Activated T-cell treated with anti-CD3 and anti-CD28 coated beads for 24 hours (primary cell): ENCODE results near the gene IFIT3.
"Not testable (repeated sequence)": the region's sequence is repeated elsewhere in the genome, so short reads cannot be mapped to it uniquely, and the experiment has no call there.

Source experiments
- DNase-seq: peaks from one replicate; pipeline ENCODE4 v3.0.0-alpha.2; 2020; ENCODE audit warnings: low read depth

Gene IFIT3

DNA sequence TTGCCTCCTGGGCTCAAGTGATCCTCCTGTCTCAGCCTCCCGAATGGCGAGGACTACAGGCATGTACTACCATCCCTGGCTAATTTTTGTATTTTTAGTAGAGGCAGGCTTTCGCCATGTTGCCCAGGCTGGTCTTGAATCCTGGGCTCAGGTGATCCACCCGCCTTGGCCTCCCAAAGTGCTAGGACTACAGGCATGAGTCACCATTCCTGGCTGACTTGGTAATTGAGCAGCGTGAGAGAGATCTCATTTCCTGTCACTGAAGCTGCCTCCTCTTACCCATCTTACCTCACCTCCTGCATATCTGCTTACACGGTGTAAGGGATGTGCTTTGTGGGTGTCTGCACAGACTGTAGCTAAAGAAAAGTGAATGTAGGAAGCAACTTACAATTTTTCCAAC, 9.7 kb downstream of the IFIT3 start:
- DNase-seq: no peak

DNA sequence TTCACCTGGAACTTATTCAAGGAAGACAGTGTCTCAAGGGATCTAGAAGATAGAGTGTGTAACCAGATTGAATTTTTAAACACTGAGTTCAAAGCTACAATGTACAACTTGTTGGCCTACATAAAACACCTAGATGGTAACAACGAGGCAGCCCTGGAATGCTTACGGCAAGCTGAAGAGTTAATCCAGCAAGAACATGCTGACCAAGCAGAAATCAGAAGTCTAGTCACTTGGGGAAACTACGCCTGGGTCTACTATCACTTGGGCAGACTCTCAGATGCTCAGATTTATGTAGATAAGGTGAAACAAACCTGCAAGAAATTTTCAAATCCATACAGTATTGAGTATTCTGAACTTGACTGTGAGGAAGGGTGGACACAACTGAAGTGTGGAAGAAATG, 10.9 kb downstream of the IFIT3 start:
- no peak for DNase-seq

DNA sequence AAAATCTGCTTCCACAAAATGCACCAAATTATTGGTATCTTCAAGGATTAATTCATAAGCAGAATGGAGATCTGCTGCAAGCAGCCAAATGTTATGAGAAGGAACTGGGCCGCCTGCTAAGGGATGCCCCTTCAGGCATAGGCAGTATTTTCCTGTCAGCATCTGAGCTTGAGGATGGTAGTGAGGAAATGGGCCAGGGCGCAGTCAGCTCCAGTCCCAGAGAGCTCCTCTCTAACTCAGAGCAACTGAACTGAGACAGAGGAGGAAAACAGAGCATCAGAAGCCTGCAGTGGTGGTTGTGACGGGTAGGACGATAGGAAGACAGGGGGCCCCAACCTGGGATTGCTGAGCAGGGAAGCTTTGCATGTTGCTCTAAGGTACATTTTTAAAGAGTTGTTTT, 12.1 kb downstream of the IFIT3 start:
- no peak for DNase-seq

DNA sequence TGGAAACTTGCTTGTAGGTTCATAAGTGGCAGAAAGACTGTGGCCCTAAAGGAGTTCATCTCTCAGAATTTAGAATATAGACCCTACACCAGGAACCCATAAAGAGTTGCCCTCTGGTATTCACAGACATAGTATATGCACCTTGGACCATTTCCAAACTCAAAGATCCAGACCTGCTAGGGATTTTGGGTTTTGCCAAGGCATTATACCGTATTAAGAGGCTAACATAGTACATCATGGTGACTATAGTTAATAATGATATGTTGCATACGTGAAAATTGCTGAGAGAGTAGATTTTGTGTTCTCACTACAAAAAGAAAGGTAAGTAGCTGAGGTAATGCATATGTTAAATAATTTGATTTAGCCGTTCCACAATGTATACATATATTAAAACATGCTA, 13.9 kb downstream of the IFIT3 start:
- DNase-seq: no peak

DNA sequence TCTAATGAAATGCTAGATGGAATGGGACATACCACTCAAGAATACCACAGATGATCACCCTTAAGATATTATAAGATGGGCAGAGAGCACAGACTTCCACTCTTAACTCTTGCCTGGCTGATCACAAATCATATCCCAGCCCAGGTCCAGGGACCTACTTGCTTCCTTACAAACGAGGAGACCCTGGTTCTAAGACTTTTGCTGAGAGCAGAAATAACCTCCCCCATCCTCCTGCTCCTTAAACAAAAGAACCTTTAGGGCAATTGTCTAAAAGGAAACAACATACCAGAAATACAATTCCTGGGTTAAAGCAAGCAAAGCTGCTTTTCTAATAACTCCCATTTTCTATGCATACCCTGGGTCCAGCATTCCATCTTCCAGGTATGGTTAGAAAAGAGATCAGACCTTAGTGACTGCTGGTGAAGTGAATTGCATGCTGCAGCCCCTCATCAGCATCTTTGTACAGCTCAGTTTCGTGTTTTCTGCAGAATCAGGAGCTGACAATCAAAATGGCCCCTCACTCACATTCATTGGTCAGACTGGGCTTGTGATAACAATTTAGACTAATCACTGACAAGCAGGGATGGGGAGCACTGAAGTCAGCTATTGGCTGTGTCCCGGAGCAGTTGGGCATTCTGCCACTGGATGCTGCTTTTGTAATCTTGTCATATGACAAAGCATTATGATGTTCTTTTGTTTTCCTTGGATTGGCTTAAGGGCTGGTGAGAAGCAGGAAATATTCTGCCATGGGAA, 14.6 kb downstream of the IFIT3 start:
- no peak for DNase-seq

DNA sequence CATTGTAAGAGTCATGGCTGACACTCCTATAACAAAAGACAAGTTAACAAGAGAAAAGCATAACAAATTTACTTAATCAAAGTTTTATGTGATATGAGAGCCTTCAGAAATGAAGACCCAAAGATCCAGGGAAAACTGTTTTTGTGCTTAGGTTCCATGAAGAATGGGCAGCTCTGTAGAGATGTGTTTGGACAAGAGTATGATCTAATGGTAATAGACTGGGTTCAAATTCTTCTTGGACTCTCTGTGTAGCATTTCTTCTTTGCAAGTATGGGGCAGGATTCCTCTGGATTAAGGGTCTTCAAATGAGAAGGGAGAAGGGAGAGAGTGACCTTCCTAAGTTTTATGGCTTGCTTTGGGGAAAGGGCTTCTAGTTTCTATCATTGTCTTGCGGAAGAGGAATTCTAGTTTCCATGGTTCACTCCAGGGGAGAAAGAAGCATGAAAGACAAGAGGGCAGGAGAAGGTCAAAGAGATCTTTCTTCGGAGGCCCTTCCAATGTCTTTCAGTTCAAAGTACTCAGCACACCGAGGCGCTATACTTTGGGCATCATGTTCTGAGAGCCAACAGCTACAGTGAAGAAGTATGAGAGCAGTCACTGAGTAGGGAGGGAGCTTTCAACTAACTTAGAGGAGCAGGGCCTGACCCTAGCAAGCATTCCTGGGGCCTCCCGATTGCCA, 15.4 kb downstream of the IFIT3 start:
- DNase-seq: no peak

DNA sequence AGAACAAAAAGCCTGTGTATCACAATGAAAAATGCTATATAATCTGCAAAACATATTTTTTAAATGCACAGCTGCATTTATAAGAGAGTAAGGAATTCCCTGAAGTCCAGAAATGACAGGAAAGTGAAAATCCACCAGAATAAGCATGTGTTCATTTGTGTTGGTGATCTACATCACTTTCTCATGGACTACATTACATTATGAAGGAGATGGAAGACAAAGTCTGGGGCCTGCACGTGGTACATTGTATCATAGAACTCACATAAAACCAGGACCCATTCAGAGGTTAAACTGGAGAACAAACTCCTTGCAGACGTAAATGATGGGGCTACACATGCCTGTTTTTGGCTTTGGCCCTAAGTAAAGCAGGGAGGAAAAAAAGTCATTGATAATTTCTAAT, 16.4 kb downstream of the IFIT3 start:
- no peak for DNase-seq

DNA sequence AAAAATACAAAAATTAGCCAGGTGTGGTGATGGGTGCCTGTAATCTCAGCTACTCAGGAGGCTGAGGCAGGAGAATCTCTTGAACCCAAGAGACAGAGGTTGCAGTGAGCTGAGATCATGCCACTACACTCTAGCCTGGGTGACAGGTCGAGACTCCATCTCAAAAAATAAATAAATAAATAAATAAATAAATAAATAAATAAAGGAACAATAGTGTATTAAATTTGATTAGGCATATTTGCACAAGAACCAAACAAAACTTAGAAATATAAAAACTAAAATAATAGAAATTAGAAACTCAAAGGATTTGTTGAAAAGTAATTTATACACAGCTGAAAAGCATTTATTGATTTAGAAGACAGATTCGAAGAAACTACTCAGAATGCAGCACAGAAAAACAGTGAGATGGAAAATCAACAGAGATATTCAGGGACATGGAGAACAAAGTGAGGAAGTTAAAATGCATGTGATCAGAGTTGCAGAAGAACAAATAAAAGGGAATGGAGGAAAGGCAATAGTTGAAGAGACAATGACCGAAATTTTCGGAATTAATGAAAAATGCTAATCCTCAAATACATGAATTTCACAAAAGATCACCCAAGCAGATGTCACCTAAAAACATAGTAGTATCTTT, 17.7 kb downstream of the IFIT3 start:
- DNase-seq: no peak

DNA sequence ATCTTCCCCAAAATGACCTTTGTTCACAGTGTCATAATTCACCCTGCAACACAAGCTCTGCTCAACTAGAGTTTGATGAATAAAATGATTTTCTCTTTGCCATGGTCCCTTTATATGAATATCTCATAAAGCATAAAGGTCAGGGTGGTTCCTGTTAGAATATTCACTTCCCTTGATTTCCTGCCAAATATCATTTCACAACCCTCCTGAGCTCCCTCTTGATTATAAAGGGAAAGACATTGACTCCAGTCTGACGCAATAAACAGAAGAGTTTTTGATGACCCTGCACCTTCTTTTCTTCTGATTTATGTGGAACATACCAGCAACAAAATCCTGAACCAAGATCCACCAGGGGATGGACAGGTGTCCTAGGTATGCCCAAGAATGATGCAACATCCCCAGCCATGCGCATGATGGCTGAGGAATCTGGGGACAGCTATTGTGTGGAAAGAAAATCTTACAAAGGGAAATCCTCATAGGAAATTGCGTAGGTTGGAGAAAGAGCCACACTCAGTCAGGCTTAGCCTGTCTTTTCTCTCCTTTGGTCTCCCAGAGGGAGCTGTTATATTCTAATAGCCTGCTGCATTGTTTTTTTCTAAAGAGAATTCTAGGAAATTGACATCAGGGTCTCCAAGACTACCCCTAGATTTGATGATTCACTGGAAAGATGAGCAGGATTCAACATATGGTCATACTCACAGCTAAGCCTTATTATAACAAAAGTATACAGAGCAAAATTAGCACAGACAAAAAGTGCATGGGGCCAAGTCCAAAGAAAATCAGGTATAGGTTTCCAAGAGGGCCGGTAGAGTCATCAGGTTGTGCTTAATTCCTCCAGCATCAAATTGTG, 18.8 kb downstream of the IFIT3 start:
- DNase-seq: no peak

DNA sequence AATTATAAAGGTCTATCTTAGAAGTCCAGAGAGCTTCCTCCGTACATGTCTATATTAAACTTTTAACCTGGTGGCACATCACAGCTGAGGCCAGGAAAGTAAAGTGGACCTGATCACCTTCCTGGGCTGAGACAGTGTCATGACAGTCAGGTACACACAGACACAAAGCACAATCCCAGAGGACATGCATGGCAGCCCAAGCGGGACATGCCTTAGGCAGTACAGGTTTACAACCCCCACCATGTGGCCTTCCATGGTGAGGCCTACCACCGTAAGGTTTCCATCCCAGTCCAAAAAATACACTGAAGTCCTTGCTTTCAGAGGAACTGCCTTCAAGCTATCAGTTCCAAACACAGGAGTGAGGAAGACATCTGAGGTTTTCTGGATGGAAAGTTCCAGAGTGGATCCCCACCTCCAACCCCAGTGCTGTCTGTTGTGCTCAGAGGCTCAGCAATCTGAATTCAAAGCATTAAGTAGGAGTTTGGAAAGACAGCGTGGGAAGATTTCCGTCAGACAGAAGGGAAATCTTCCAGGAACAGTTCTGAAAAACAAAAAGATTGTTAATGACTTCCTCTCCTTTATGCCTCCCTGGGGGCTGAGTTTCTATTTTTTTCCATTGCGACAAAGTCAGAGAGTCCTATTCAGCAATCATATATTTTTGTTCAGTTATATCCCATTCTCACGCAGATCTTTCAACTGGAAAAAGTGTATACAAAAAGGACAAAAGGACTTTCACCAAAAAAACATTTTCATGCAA, 20.1 kb downstream of the IFIT3 start:
- DNase-seq: no peak

DNA sequence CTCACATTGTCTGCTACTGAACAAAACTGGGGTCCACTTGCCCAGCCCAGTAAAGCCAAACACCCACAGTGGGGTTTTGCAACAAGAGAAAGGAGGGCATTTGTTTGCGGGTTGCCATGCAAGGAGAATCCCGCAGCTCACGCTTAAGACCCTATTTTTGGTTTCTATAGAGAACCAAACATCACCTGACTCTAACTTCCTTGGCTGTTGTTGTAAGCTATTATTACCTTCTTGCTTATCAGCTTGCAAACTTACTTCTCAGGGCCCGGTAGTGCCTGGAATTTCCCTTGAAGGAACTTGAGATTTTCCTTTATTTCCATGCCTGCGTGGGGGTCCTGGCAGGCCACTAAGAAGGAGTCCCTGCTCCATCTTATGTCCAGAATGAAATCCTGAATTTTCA, 20.7 kb downstream of the IFIT3 start:
- no peak for DNase-seq

DNA sequence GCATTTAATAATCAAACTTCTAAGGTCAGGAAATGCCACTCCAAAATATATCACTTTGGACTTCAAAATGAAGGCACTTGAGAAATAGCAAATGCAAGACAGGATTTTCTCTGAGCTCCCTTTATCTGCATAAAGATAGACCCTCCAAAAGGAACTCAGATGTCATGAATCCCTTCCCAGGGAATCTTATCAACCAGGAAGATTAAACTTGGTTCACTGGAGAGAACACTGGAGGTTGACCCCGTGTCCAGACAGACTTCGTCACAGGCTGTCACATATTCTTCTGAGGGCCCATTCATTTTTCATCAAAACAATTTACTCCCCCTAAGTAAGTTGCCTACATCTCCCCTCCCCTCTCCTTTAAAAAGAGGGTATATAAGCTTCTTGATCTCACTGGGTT, 21.2 kb downstream of the IFIT3 start:
- DNase-seq: no peak

DNA sequence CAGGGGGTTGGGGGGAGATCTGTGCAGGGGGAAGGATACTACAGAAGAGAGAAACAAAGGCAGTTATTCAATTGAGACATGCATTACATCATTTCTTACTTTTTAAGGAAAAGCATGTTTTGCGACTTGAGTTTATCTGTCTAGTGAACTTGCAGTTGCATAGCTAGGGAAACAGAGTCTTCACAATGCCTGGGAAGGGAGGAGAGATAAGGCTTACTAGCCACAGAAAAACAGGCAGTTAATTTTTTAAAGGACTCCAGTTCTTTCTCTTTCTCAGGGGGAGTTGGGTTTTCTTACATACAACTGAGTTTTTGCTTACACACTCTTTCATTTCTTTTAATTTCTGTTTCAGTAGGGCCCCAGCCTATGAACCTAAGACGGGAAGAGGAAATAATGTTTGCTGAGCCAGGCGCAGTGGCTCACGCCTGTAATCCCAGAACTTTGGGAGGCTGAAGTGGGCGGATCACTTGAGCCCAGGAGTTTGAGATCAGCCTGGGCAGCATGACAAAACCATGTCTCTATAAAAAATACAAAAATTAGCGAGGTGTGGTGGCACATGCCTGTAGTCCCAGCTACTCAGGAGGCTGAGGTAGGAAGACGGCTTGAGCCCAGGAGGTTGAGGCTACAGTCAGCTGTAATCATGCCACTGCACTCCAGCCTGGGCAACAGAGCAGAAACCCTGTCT, 23.0 kb downstream of the IFIT3 start:
- not testable (repeated sequence) for DNase-seq

DNA sequence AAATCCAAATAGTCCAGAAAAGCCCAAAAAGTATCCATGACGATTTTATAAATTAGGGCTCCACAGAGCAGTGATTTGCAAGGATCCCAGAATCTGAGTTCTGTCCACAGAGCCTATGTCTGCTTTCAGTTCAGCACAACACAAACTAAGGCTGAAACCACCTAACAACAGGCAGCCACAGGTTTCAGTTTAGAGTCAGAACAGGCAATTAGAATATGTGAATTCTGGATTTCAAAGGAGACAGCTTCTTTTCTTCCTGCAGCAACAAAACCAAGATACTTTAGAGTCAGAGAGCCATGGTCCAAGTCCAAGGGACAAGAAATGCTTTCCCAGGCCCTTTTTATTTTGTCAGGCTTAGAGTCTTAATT, 23.6 kb downstream of the IFIT3 start:
- DNase-seq: no peak

DNA sequence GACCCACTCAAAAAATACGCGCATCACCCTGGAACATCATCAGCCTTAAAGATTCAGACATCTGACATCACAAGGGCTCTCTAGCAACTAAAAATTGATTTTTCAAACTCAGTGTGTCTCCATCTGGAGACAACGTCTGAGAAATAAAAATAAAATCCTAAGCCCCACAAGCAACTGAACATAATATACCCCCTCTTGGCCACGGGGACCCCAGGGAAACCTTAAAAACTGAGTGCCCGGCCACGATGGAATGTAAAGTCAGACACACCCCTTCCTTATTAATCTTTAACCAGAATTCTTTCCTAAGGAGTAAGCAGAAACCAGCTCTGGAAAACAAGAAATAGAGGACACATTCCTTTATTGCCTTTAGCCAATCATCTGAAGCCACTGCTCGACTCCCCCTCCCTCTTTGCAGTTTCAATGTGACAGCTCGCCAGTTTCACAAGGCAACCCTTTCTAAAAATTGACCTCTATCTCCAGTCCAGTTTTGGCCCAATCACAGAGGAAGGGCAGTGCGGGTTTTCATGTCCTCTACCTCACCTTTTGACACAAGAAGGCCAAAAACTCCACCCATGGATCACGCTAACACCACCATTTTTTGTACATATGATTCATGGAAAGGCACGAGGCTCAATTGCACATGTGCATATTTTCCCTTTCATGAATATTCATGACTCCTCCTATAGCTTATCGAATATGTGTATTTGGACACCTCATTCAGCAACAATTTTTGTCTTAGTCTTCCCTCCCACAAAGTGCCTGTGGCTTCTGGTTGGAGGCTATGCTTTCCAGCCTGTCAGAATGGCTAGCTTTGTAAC, 24.2 kb downstream of the IFIT3 start:
- DNase-seq: no peak

DNA sequence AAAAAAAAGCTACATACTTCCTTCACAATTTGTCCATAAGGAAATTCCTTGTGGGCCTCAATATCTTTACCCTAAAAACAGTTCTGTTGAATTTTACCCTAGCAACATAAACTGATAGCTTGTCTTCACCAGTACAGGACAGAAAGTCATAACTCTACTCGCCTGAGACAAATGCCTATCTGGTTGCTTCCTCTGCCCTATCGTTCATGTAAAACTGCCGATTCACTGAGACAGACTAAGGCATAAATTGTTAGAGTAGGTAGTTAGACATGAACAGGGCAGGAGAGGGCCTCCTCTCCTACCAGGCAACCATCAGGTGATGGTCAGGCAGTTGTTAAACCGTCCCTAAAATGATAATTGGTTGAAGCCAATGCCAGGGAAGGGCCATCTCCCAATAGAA, 25.0 kb downstream of the IFIT3 start:
- no peak for DNase-seq

DNA sequence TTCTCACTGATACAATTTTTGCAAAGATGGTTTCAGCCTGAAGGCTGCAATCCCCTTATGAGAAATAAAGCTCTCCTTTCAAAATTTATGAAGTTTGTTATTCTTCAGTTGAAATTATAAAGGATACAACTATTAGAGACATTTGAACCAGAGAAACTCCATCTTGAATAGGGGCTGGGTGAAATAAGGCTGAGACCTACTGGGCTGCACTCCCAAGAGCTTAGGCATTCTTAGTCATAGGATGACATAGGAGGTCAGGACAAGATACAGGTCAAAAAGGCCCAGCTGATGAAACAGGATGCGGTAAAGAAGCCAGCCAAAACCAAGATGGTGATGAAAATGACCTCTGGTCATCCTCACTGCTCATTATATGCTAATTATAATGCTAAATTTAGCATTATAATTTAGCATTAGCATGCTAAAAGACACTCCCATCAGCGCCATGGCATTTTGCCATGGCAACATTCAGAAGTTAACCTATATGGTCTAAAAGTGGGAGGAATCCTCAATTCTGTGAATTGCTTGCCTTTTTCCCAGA, 27.7 kb downstream of the IFIT3 start:
- DNase-seq: no peak

DNA sequence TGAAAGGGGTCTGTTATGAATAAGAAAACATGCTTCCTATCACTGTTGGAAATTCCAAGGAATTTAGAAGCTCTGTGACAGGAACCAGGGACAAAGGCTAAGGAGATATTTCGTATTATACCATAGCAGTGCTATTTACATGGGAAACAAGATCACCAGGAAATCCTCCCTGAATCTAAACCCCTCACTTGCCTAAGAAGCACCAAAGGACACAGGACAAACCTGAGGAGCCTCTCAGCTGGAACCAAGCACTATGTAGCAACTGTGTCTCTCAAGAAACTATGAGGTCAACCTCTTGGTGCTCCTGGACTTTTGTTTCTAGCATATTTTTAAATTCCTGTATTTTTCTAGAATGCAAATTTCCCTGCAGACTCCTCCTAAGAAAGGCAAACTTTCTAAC, 29.3 kb downstream of the IFIT3 start:
- no peak for DNase-seq

DNA sequence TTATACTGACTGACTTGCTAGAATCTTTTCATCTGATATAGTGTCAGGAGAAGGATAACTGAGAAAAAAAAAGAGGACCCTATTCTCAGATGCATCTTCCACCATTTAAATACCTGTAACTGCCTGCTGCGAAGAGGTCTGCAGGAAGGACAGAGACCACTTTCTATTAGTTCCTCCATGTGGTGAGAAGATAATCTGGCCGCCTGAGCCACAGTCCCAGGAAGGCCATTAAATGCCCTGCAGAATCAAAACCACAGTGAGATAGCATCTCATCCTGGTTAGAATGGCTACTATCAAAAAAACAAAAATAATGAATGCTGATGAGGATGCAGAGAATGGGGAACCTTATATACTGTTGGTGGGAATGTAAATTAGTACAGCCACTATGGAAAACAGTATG, 30.2 kb downstream of the IFIT3 start:
- no peak for DNase-seq

DNA sequence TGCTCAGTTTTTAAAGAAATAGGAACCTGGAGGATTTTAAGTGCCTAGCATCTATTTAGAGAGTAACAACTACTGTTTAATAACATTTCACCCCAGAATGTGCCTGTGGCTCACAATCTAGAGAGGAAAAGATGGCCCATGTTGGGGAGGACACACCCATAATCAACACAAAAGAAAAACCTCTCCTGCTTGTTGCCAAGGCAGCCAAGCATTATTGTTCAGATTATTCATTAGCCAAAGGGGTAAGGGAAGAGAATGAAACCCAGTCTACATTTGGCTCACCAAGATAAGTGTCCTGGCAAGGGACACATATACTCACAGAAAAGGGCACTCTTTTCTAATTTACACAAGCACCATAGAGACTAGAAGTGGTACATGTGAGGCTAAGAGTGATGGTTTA, 32.4 kb downstream of the IFIT3 start:
- no peak for DNase-seq
